GM19438 (cell line): ENCODE results near the gene ATE1.
"Not testable (repeated sequence)": the region's sequence is repeated elsewhere in the genome, so short reads cannot be mapped to it uniquely, and the experiment has no call there.

Source experiments
- ATAC-seq: cut with Tn5 transposase; IDR thresholded peaks from one replicate; pipeline ENCODE4 v1.9.1; 2021; ENCODE audit warnings: low read depth; ENCODE audit not compliant: unreplicated experiment

Gene ATE1

GRCh38 chr10:121835376-121835775 is 92.5 kb downstream of the ATE1 start:
- ATAC-seq: no peak

GRCh38 chr10:121834757-121835156 is 93.1 kb downstream of the ATE1 start:
- ATAC-seq: no peak

- no peak for ATAC-seq
Observed at GRCh38 chr10:121833387-121833786, 94.4 kb downstream of the ATE1 start.

- ATAC-seq: no peak
Observed at GRCh38 chr10:121832647-121833046, 95.2 kb downstream of the ATE1 start.

- ATAC-seq: no peak
Observed at GRCh38 chr10:121831777-121832176, 96.1 kb downstream of the ATE1 start.

GRCh38 chr10:121831237-121831636 is 96.6 kb downstream of the ATE1 start:
- ATAC-seq: no peak

GRCh38 chr10:121830101-121830500 is 97.7 kb downstream of the ATE1 start:
- ATAC-seq: no peak

- ATAC-seq: no peak
Observed at GRCh38 chr10:121828045-121828444, 99.8 kb downstream of the ATE1 start.

- not testable (repeated sequence) for ATAC-seq
Observed at GRCh38 chr10:121826773-121827172, 101.1 kb downstream of the ATE1 start.

GRCh38 chr10:121823993-121824463 is 103.8 kb downstream of the ATE1 start:
- no peak for ATAC-seq

- ATAC-seq: no peak
Observed at GRCh38 chr10:121822724-121823123, 105.1 kb downstream of the ATE1 start.

- ATAC-seq: no peak
Observed at GRCh38 chr10:121822180-121822579, 105.7 kb downstream of the ATE1 start.

GRCh38 chr10:121819049-121819448 is 108.8 kb downstream of the ATE1 start:
- no peak for ATAC-seq

GRCh38 chr10:121818599-121818998 is 109.2 kb downstream of the ATE1 start:
- ATAC-seq: no peak

GRCh38 chr10:121816197-121816596 is 111.6 kb downstream of the ATE1 start:
- no peak for ATAC-seq

GRCh38 chr10:121813857-121814256 is 114.0 kb downstream of the ATE1 start:
- no peak for ATAC-seq

GRCh38 chr10:121813211-121813815 is 114.5 kb downstream of the ATE1 start:
- ATAC-seq: no peak

GRCh38 chr10:121812031-121812430 is 115.8 kb downstream of the ATE1 start:
- ATAC-seq: no peak

- ATAC-seq: no peak
Observed at GRCh38 chr10:121811386-121811785, 116.4 kb downstream of the ATE1 start.

GRCh38 chr10:121808835-121809234 is 119.0 kb downstream of the ATE1 start:
- ATAC-seq: no peak

- ATAC-seq: no peak
Observed at GRCh38 chr10:121804460-121804859, 123.4 kb downstream of the ATE1 start.

- ATAC-seq: no peak
Observed at GRCh38 chr10:121803611-121804010, 124.2 kb downstream of the ATE1 start.

- ATAC-seq: no peak
Observed at GRCh38 chr10:121800831-121801230, 127.0 kb downstream of the ATE1 start.
